Heart left ventricle (tissue), 16 donors: ENCODE measurements around the gene SORBS2. TPM values are rescaled to one million over a fixed set of nuclear protein-coding genes. Genes with fewer than 3 reads are reported as not detected.

Source experiments
- ATAC-seq, 4 donors: fragments of 200-7000 bp; cut with Tn5 transposase; one replicate each; pipeline ENCODE4 v1.9.1; 2020 to 2022; ENCODE audit warnings: moderate library complexity in 4 of 4, mild to moderate bottlenecking in 3 of 4, moderate number of reproducible peaks in 1 of 4
- DNase-seq, 5 donors: peaks; one replicate each; pipeline ENCODE4 v3.0.0-alpha.2; 2020
- H3K27ac ChIP-seq, 12 donors: fragments of 200-600 bp; sonication (generic) in 4 of 12; one replicate each; pipeline versions ENCODE4 v1.5.0 to v1.8.0; 2016 to 2022; ENCODE audit warnings: mild to moderate bottlenecking in 2 of 12
- H3K27me3 ChIP-seq, 9 donors: fragments of 200-600 bp; sonication (generic) in 2 of 9; one replicate each; pipeline versions ENCODE4 v1.5.1 to v1.8.0; 2016 to 2022; ENCODE audit warnings: mild to moderate bottlenecking in 3 of 9
- H3K36me3 ChIP-seq, 9 donors: fragments of 200-600 bp; sonication (generic) in 2 of 9; one replicate each; pipeline versions ENCODE4 v1.5.0 to v1.8.0; 2018 to 2022; ENCODE audit warnings: mild to moderate bottlenecking in 2 of 9
- H3K4me1 ChIP-seq, 12 donors: fragments of 200-600 bp; sonication (generic) in 4 of 12; one replicate each; pipeline versions ENCODE4 v1.5.0 to v1.8.0; 2016 to 2022; ENCODE audit warnings: mild to moderate bottlenecking in 3 of 12
- H3K4me3 ChIP-seq, 12 donors: fragments of 200-600 bp; sonication (generic) in 4 of 12; one replicate each; pipeline versions ENCODE4 v1.5.0 to v1.8.0; 2017 to 2022; ENCODE audit warnings: mild to moderate bottlenecking in 9 of 12, moderate library complexity in 4 of 12
- H3K9me3 ChIP-seq, 12 donors: fragments of 200-600 bp; sonication (generic) in 4 of 12; one replicate each; pipeline versions ENCODE4 v1.5.0 to v1.8.0; 2016 to 2022; ENCODE audit warnings: mild to moderate bottlenecking in 1 of 12
- CTCF ChIP-seq, 12 donors: fragments of 200-600 bp; sonication (generic) in 4 of 12; IDR thresholded peaks; one replicate each; pipeline versions ENCODE4 v1.5.0 to v1.8.0; 2018 to 2022; ENCODE audit warnings: antibody characterized with exemption in 12 of 12, mild to moderate bottlenecking in 5 of 12
- POLR2A ChIP-seq, 2 donors: fragments of 450-650 bp; IDR thresholded peaks; one replicate each; pipeline ENCODE4 v1.6.1; 2017; ENCODE audit warnings: antibody characterized with exemption in 2 of 2, mild to moderate bottlenecking in 2 of 2, moderate library complexity in 2 of 2
- WGBS, 4 donors: extraction: QIAGEN DNeasy Blood & Tissue Kit in 2 of 4; methylation state at CpG; one replicate each; pipeline versions ENCODE4 v1.1.5 to v1.1.7; 2013 to 2018; 5-methylcytosine and 5-hydroxymethylcytosine counted together
- intact Hi-C, 10 donors: fragments of 100-400 bp; cut with DNase I; formaldehyde crosslinking; loops; one replicate each; pipeline versions ENCODE4 v1.11.1 to v1.14.2; 2022
- polyA plus RNA-seq, 2 donors: library from polyadenylated mRNA; stranded (reverse); fragments of 200-250 nt; gene quantifications; one replicate each; pipeline ENCODE4 v1.2.3, GENCODE V29; 2013
- total RNA-seq, 9 donors: library from RNA; depleted of rRNA in 2 of 9; stranded (reverse); fragments of >200 nt in 2 of 9; fragmentation: NEBNext Ultra II Directional in 3 of 9; extraction: Animal tissue kit (Norgen Biotek cat#: 25700) in 3 of 9; gene quantifications; one replicate each; pipeline versions ENCODE4 v1.1.0 to v1.2.4, GENCODE V29; 2016 to 2023
- donor health status: ischemic (EF 13 %, LVEDD 7.1; RV severe dilation, severe dysfunction).
- donor health status: healthy with polysubstance abuse.
- donor health status: DM: no; HTN: yes; CAD: no.
- donor health status: DM: no; HTN: no; CAD: no.
- donor health status: ischemic (EF 25% LVEDD 6.9; RV normal size, moderate dysfunction).
- donor health status: ischemic (EF 25% LVEDD 5.7; RV mildly dilated, moderate dysfunction).
- donor health status: healthy.
- donor health status: DM: yes; HTN: yes; CAD: no.
- donor health status: ischemic (EF 35%, LVEDD 5.7; RV mildly dilated, moderate dysfunction).
- donor health status: nonischemic (EF 11% LVEDD 7.7; RV severe dilation, severe dysfunction).
- donor health status: DM: yes; HTN: yes; CAD: no.
- donor health status: PGD.
- donor health status: ischemic (EF 29% LVEDD 5.4; RV normal size, mild dysfunction).
- donor health status: nonischemic (EF 23%, LVEDD 6.1; RV moderate dilation, normal function).

Gene SORBS2
- total and polyA plus RNA-seq, 11 donors: 254 to 2,158 (median 1,369) TPM

DNA sequence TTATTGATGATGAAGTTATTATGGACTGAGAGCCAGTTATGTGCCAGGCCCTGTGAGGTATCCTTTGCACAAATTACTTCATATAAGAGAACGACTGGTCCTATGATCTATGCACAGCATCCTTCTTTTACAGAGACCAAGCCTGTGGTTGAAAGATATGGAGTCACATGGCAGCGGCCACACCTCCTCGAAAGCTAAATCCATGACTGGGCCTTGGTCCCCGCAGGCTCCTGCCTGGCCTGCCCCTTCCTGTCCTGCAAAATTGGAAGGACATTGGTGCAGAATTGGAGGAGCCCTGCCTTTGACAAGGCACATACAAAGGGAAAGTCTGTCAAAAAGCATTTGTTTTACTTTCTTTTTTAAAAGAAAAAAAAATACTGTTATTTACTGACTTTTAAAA lies 18.3 kb downstream of the SORBS2 start:
- H3K27me3 ChIP-seq: no peaks in the 10 kb centered on the region
- ATAC-seq: peak; percentile 30 to 47 (median 44)
- TF ChIP-seq CTCF (IDR thresholded peaks at IDR 0.05) (no peak), POLR2A (IDR thresholded peaks at IDR 0.05) (no peak)
- H3K9me3 ChIP-seq: no peaks in the 10 kb centered on the region
- H3K4me3 ChIP-seq: no peak overlapping the region
- H3K4me1 ChIP-seq: peaks cover 10 to 92% (median 32%) of the 10 kb centered on the region in 12 donors
- H3K36me3 ChIP-seq: peaks cover 0 to 17% (median 0%) of the 10 kb centered on the region in 9 donors
- peak in 1 of 5 donors; percentile 54 for DNase-seq
- peak overlapping the region in 8 of 12 donors; percentile 24 to 86 (median 48) for H3K27ac ChIP-seq
- WGBS, 4 donors: 24 to 39% (median 31%) methylated on average over 4 of the region's 4 CpGs
- intact Hi-C loops: loop anchor here in 3 of 10 donors (10.0 kb wide), 2 partner anchors 139 to 231 kb away; no protein-coding TSS in a partner anchor

GRCh38 chr4:185793116-185793485 lies 18.9 kb downstream of the SORBS2 start:
- peaks cover 0 to 17% (median 0%) of the 10 kb centered on the region in 9 donors for H3K36me3 ChIP-seq
- H3K9me3 ChIP-seq: no peaks in the 10 kb centered on the region
- 27 to 43% (median 37%) methylated on average over 2 of the region's 2 CpGs for WGBS, 4 donors
- no peak for ATAC-seq
- no peak for TF ChIP-seq POLR2A (IDR thresholded peaks at IDR 0.05)
- TF ChIP-seq CTCF (IDR thresholded peaks at IDR 0.05): no peak
- H3K27me3 ChIP-seq: no peaks in the 10 kb centered on the region
- no peak for DNase-seq
- peaks cover 8 to 91% (median 32%) of the 10 kb centered on the region in 12 donors for H3K4me1 ChIP-seq
- intact Hi-C loops: loop anchor here in 3 of 10 donors (10.0 kb wide), 2 partner anchors 138 to 232 kb away; no protein-coding TSS in a partner anchor
- no peak overlapping the region for H3K4me3 ChIP-seq
- peak overlapping the region in 9 of 12 donors; percentile 3 to 62 (median 35) for H3K27ac ChIP-seq

- 34 to 36% (median 34%) methylated on average over 11 of the region's 11 CpGs for WGBS, 4 donors
- peaks cover 0 to 17% (median 0%) of the 10 kb centered on the region in 9 donors for H3K36me3 ChIP-seq
- peak overlapping the region in 11 of 12 donors; percentile 3 to 62 (median 33) for H3K27ac ChIP-seq
- intact Hi-C loops: loop anchor here in 3 of 10 donors (10.0 kb wide), 2 partner anchors 138 to 232 kb away; no protein-coding TSS in a partner anchor
- H3K4me1 ChIP-seq: peaks cover 5 to 90% (median 30%) of the 10 kb centered on the region in 12 donors
- H3K27me3 ChIP-seq: no peaks in the 10 kb centered on the region
- ATAC-seq: no peak
- no peak for DNase-seq
- no peak for TF ChIP-seq POLR2A (IDR thresholded peaks at IDR 0.05)
- TF ChIP-seq CTCF (IDR thresholded peaks at IDR 0.05): no peak
- no peak overlapping the region for H3K4me3 ChIP-seq
- no peaks in the 10 kb centered on the region for H3K9me3 ChIP-seq
Measured at GRCh38 chr4:185792384-185793115, 19.4 kb downstream of the SORBS2 start.

- Histone ChIP-seq H3K9me3 (no peaks in the 10 kb centered on the region), H3K4me3 (no peak overlapping the region), H3K36me3 (peaks cover 0 to 25% (median 0%) of the 10 kb centered on the region in 9 donors), H3K27me3 (no peaks in the 10 kb centered on the region), H3K27ac (peak overlapping the region in 11 of 12 donors; percentile 7 to 95 (median 50)), H3K4me1 (peaks cover 3 to 96% (median 31%) of the 10 kb centered on the region in 12 donors)
- intact Hi-C loops: loop anchor here in 1 of 10 donors (10.0 kb wide), 1 partner anchor 237 kb away; no protein-coding TSS in a partner anchor
- ATAC-seq (peak in 2 of 4 donors; percentile 9 to 43), DNase-seq (no peak)
- no peak for TF ChIP-seq CTCF (IDR thresholded peaks at IDR 0.05)
- no peak for TF ChIP-seq POLR2A (IDR thresholded peaks at IDR 0.05)
- 60 to 77% (median 68%) methylated on average over 16 of the region's 16 CpGs for WGBS, 4 donors
Measured at GRCh38 chr4:185787926-185788679, 23.9 kb downstream of the SORBS2 start.
